ENCODE results near the gene MYO18A.
A peak's percentile ranks its signal among the peaks of the same experiment; 100 is the strongest.

MYO18A gene

DNA sequence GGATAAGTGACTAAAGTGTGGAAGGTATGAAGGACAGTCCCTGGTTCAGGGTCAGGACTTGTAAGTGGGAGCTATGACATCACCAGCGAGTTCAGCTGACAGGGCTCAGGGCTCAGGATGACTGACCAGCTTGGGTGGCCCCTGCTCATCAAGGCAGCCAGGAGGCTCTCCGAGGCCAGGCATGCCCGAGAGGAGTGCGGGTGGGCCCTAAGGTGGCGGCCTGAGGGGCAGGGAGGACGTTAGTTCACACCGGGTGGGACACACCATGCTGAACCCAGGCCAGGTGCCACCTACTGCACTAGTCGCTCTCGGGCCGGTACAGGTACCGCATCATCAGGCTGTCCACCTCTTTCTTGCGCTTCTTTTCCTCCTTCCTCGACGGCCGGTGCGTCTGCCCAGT is 100.8 kb downstream of the MYO18A start:
- Mint-ChIP-seq H3K36me3 (ENCODE audit: low read depth) (peaks cover 97% of the 10 kb centered on the region), H3K9me3 (no peaks in the 10 kb centered on the region), H3K4me1 (ENCODE audit: low read depth) (peaks cover 37% of the 10 kb centered on the region), H3K27ac (peak overlapping the region; percentile 73), H3K27me3 (no peaks in the 10 kb centered on the region), H3K4me3 (no peak overlapping the region)
- intact Hi-C loops (cut with micrococcal nuclease), result loop anchor here (5.0 kb wide), 1 partner anchor 37 kb away; the partner anchor contains the start of gene PIPOX

DNA sequence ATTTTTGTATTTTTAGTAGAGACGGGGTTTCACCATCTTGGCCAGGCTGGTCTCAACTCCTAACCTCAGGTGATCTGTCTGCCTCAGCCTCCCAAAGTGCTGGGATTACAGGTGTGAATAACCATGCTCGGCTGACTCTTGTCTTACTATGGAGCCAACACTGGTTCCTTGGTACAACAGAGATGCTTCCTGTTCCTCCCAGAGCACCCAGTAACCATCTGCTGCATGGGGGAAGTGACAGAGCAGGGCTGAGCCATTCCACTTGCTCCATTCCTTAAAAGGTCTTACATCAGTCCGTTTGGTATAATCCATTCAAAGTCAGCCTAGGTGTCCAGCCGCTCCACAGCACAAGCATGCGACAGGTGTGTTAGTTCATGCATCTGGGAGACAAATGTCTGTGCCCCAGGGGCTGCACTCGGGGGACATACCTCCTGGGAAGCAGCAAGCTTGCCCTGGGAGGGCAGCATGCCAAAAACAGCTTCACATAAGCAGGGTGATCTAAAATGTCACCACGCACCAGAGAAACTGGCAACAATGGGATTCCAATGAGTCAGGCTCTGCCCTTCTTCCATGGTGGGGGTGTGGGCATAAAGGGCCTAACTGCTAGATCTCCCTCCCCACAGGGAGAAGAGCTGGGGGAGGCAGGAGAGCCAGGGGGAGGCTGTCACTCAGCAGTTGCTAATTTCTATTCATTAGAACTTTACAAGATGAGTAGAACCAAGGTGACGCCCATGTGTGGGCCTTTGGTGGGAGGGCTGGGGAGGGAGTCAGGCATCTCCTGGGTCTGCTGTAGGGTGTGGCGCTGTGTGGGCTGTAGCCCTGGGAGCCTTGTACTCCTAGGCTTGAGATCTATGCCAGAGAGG is 101.8 kb downstream of the MYO18A start:
- Mint-ChIP-seq H3K4me3 (no peak overlapping the region), H3K4me1 (ENCODE audit: low read depth) (peaks cover 44% of the 10 kb centered on the region), H3K27ac (peak overlapping the region; percentile 73), H3K36me3 (ENCODE audit: low read depth) (peaks cover 97% of the 10 kb centered on the region), H3K9me3 (no peaks in the 10 kb centered on the region), H3K27me3 (no peaks in the 10 kb centered on the region)
- intact Hi-C loops (cut with micrococcal nuclease), result loop anchor here (5.0 kb wide), 1 partner anchor 36 kb away; the partner anchor contains the start of gene PIPOX

DNA sequence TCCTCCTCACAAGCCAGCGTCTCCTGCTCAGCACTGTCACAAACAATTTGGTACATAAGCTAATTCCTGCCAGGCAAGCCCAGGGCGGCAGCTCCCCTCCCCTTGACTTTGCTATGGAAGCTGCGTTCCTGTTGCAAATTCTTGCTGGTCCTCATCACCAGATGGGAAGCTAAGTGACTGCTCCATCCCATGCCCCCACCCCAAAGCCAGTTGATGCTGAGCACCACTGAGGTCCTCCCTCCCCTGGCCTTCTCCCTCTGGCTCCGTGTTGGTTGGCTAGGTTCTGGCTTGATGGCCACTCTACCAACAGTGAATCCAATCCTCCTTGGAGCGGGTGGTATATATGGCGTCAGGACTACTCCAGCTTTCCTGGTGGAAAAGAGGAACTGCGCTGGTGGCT is 102.9 kb downstream of the MYO18A start:
- intact Hi-C loops (cut with micrococcal nuclease), result loop anchor here (5.0 kb wide), 1 partner anchor 35 kb away; the partner anchor contains the start of gene PIPOX
- H3K36me3 Mint-ChIP-seq (ENCODE audit: low read depth), result peaks cover 89% of the 10 kb centered on the region

DNA sequence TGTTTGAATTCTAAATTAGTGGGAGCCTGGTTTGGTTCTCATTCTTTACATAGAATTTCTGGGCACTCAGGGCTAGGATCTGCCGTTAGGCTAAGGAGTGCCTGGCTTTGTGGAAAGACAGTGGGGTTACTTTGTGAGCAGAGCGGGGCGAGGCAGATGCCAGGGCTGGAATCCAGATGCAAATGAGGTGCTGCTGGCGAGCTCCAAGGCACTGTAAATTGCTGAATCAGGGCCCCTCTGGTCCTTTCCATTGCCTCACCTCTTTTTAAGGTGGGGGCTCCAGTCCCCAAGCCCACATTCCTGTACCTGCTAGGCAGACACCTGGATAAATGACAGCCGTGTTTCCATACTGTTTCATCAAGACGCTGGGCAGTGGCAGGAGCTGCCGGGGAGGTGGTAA is 103.5 kb downstream of the MYO18A start:
- Mint-ChIP-seq H3K27me3 (no peaks in the 10 kb centered on the region), H3K4me3 (no peak overlapping the region), H3K36me3 (ENCODE audit: low read depth) (peaks cover 83% of the 10 kb centered on the region), H3K4me1 (ENCODE audit: low read depth) (peaks cover 57% of the 10 kb centered on the region), H3K9me3 (no peaks in the 10 kb centered on the region), H3K27ac (no peak overlapping the region)
- intact Hi-C loops (cut with micrococcal nuclease), result loop anchor here (5.0 kb wide), 1 partner anchor 34 kb away; the partner anchor contains the start of gene PIPOX

More for the DNA sequence above, 102.9 kb downstream of the MYO18A start:
- Mint-ChIP-seq H3K4me1 (ENCODE audit: low read depth) (peaks cover 55% of the 10 kb centered on the region), H3K27me3 (no peaks in the 10 kb centered on the region), H3K4me3 (no peak overlapping the region), H3K9me3 (no peaks in the 10 kb centered on the region), H3K27ac (peak overlapping the region; percentile 12)

DNA sequence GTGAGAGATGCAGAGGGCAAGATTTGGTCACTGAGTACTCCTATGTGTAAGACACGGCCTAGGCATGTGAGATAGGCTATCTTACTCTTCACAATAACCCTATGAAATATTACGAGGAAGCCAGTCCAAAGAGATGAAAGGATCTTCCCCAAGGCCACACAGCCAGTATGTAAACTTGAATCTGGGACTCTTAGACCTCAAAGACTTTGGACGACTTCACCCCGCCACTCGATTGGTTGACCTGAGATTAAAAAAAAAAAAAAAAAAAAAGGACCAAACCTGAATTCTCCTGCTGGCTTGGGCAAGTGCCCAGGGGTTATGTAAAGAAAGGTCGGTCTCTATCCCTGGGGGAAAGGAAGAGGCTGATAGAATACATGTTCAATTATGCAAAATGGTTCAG is 104.1 kb downstream of the MYO18A start:
- H3K4me3 Mint-ChIP-seq, result no peak overlapping the region
- H3K36me3 Mint-ChIP-seq (ENCODE audit: low read depth), result peaks cover 77% of the 10 kb centered on the region
- no peaks in the 10 kb centered on the region for H3K9me3 Mint-ChIP-seq
- intact Hi-C loops (cut with micrococcal nuclease), result loop anchor here (5.0 kb wide), 1 partner anchor 34 kb away; the partner anchor contains the start of gene PIPOX
- H3K27ac Mint-ChIP-seq, result no peak overlapping the region
- no peaks in the 10 kb centered on the region for H3K27me3 Mint-ChIP-seq
- H3K4me1 Mint-ChIP-seq (ENCODE audit: low read depth), result peaks cover 63% of the 10 kb centered on the region

DNA sequence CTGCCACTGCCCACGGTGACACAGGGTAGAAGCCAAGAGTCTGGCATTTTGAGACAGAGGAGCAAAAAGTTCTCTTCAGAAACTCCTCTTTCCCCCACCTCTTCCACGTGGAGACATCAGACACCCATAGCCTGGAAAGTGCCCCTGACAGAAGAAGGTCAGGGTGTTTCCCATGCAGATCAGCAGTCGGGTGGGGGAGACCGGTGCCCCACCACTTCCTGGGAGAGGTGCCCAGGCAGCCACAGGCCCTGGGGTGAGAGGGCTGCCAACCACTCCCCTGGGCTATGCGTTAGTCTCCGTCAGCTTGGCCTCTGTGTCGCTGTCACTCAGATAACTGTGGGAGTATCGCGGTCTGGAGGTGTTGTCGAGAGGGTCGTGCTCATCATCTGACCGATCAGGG is 105.7 kb downstream of the MYO18A start:
- no peak overlapping the region for H3K27ac Mint-ChIP-seq
- intact Hi-C loops (cut with micrococcal nuclease), result no loop called here
- H3K4me1 Mint-ChIP-seq (ENCODE audit: low read depth), result peaks cover 71% of the 10 kb centered on the region
- no peak overlapping the region for H3K4me3 Mint-ChIP-seq
- H3K9me3 Mint-ChIP-seq, result no peaks in the 10 kb centered on the region
- H3K36me3 Mint-ChIP-seq (ENCODE audit: low read depth), result peaks cover 61% of the 10 kb centered on the region
- no peaks in the 10 kb centered on the region for H3K27me3 Mint-ChIP-seq

DNA sequence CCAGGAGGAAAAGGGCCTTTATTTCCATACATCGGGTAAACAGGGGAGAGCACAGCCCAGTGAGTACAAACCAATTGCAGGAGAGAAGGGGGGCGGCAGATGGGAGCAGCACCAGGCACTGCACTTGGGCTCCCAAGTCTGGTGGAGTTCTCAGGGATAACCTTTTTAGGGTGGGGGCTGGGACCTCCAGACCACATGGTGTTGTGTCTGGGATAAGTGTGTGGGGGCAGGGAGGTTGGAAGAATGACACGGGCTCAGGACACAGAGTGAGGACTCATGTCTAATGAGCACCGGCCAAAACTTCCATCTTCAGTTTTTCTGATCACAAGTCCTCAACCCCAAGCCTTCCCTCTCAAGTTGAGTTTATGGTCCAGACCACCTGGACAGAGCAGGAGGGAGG is 106.7 kb downstream of the MYO18A start:
- Mint-ChIP-seq H3K27ac (peak overlapping the region; percentile 56), H3K36me3 (ENCODE audit: low read depth) (peaks cover 51% of the 10 kb centered on the region), H3K27me3 (no peaks in the 10 kb centered on the region), H3K4me3 (no peak overlapping the region), H3K9me3 (no peaks in the 10 kb centered on the region), H3K4me1 (ENCODE audit: low read depth) (peaks cover 61% of the 10 kb centered on the region)
- intact Hi-C loops (cut with micrococcal nuclease), result no loop called here

DNA sequence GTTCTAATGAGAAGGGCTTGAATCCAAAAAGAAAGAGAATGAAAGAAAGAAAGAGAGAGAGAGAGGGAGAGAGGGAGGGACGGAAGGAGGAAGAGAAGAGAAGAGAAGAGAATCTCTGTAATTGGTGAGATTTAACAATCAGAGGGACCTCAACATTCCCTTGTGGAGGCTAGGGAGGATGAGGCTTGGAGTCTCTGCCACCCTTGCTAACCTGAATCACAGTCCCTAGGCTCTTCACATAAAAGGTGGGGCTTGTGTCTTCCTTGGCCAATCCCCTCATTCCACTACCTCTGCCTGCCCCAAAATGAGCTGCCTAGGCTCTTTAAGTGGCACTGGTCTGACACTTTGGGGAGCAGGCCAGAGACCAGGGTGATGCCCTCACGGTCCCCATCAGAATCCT is 107.2 kb downstream of the MYO18A start:
- Mint-ChIP-seq H3K4me3 (no peak overlapping the region), H3K36me3 (ENCODE audit: low read depth) (peaks cover 46% of the 10 kb centered on the region), H3K27me3 (no peaks in the 10 kb centered on the region), H3K27ac (peak overlapping the region; percentile 56), H3K4me1 (ENCODE audit: low read depth) (peaks cover 57% of the 10 kb centered on the region), H3K9me3 (no peaks in the 10 kb centered on the region)
- intact Hi-C loops (cut with micrococcal nuclease), result no loop called here

DNA sequence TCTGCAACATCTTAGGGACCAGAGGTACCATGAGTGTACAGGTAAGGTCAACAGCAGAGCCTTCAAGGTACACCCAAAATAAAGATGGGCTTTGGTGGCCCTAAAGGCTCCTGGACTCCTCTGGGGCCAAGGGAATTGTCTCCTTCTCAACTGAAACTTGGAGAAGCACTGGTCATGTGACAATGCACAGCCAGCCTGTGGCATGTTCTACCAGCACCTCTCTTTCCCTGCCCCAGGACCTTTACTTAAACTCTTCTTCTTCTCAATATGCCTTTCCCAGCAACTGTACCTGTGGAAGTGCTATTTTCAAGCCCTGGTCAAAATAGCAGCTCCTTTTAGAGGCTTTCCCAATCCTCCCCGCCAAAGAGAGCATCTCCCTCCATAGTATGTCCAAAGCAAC is 108.9 kb downstream of the MYO18A start:
- no peak overlapping the region for H3K4me3 Mint-ChIP-seq
- no peaks in the 10 kb centered on the region for H3K27me3 Mint-ChIP-seq
- intact Hi-C loops (cut with micrococcal nuclease), result no loop called here
- H3K36me3 Mint-ChIP-seq (ENCODE audit: low read depth), result peaks cover 29% of the 10 kb centered on the region
- no peaks in the 10 kb centered on the region for H3K9me3 Mint-ChIP-seq
- no peak overlapping the region for H3K27ac Mint-ChIP-seq
- H3K4me1 Mint-ChIP-seq (ENCODE audit: low read depth), result peaks cover 62% of the 10 kb centered on the region

DNA sequence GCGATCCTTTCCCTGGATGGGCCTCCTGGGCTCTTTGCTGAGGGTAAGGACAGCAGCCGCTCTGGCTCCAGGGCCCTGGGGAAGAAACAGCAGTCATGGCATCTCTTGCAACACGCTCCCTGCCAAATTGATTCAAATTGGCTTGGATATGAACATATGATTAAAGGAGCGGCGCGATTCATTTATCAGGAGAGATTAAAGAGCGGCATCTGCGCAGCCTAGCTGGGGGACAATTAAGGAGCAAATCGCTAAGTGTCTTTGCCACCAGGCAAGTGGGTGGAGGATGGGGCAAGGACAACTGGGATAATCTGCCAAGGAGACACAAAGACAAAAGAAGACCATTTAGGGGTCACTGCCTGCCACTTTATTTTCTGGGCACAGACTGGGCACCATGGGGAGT is 109.4 kb downstream of the MYO18A start:
- Mint-ChIP-seq H3K27me3 (no peaks in the 10 kb centered on the region), H3K4me1 (ENCODE audit: low read depth) (peaks cover 66% of the 10 kb centered on the region), H3K27ac (no peak overlapping the region), H3K36me3 (ENCODE audit: low read depth) (peaks cover 24% of the 10 kb centered on the region), H3K4me3 (no peak overlapping the region), H3K9me3 (no peaks in the 10 kb centered on the region)
- intact Hi-C loops (cut with micrococcal nuclease), result no loop called here

DNA sequence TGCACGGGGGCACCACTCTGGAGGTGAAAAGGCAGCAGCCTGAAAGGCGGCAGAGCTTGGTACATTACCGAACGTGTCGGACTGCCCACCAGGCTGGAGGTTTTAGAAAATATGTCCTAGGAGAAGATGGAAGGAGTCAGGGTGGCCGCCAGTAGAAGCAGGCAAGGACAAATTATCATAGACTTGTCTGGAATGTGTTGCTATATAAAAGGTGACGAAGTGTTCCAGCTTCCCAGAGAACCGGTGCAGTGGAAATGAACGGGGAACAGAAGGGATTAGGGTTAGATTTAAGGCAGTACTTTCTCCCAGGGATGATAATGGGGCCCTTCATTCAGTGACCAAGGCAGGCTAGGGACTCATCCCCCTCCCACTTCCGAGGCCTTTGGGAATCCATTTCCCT is 109.9 kb downstream of the MYO18A start:
- peaks cover 67% of the 10 kb centered on the region for H3K4me1 Mint-ChIP-seq (ENCODE audit: low read depth)
- no peak overlapping the region for H3K27ac Mint-ChIP-seq
- no peak overlapping the region for H3K4me3 Mint-ChIP-seq
- intact Hi-C loops (cut with micrococcal nuclease), result no loop called here
- H3K27me3 Mint-ChIP-seq, result no peaks in the 10 kb centered on the region
- H3K9me3 Mint-ChIP-seq, result no peaks in the 10 kb centered on the region
- peaks cover 19% of the 10 kb centered on the region for H3K36me3 Mint-ChIP-seq (ENCODE audit: low read depth)

DNA sequence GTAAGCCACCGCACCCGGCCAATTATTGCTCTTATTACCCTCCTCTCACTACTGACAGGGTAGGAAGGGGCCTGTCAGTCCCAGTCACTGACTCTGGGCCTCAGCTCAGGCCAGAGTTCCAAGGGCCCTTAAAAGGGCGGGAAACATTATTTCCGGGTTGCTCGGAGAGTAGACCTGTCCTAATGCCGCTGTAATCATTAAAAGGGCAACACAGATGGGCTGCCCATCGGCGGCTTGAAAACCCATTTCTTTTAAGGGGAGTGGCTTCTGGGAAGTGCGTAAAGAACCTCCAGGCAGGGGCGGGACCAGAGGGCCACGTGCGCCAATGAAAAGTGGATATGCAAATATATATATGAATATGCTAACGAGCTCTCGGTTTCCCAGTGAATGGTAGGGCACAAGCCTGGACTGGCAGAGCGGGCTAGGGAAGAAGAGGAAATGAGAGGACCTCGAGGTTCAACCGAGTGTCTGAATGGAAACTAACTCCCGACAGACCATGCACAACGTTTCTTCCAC is 110.6 kb downstream of the MYO18A start:
- Mint-ChIP-seq H3K36me3 (ENCODE audit: low read depth) (peaks cover 15% of the 10 kb centered on the region), H3K4me3 (no peak overlapping the region), H3K4me1 (ENCODE audit: low read depth) (peaks cover 74% of the 10 kb centered on the region), H3K9me3 (no peaks in the 10 kb centered on the region), H3K27ac (peak overlapping the region; percentile 55), H3K27me3 (no peaks in the 10 kb centered on the region)
- intact Hi-C loops (cut with micrococcal nuclease), result loop anchor here (5.0 kb wide), 1 partner anchor 37 kb away; no protein-coding TSS in a partner anchor

DNA sequence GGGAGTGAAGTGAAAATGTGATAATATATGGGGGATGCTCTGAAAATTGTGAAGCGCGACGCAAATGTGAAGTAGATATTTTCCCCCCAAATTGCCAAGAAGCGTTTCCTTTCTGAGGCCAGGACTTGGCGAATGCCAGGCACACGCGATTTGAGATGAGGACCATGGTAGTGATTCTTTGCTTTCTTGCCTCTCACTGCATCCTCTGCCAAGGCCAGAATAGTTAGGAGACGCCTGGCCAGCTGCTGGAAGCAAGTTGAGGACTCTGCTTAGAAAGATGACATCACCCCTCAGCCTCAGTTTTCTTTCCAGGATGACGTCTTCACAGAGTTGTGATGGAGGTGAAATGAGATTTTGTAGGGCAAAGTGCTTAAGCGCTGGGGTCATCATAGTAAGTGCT is 111.4 kb downstream of the MYO18A start:
- Mint-ChIP-seq H3K9me3 (no peaks in the 10 kb centered on the region), H3K27me3 (no peaks in the 10 kb centered on the region), H3K4me1 (ENCODE audit: low read depth) (peaks cover 75% of the 10 kb centered on the region), H3K27ac (no peak overlapping the region), H3K4me3 (no peak overlapping the region), H3K36me3 (ENCODE audit: low read depth) (peaks cover 7% of the 10 kb centered on the region)
- intact Hi-C loops (cut with micrococcal nuclease), result loop anchor here (5.0 kb wide), 1 partner anchor 37 kb away; no protein-coding TSS in a partner anchor

DNA sequence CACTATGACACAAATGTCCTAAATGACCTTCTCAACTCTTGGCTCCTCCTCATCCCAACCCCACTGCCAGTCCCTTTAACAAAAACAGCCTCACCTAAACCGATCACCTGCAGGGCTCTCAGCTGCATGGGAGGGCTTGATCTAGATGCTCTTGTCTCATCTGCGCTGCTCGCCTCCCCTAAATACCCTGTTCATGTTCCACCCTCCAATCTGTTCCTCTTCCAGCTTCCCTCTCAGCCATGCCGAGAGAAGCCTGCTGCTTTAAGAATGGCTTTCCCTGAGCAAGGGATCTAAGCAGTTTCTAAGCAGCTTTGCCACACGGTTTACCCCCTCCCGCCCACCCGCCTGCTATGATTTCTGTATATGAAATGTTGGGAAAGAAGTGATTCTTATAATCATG is 113.6 kb downstream of the MYO18A start:
- Mint-ChIP-seq H3K36me3 (ENCODE audit: low read depth) (peaks cover 10% of the 10 kb centered on the region), H3K9me3 (no peaks in the 10 kb centered on the region), H3K4me3 (no peak overlapping the region), H3K4me1 (ENCODE audit: low read depth) (peaks cover 79% of the 10 kb centered on the region), H3K27ac (peak overlapping the region; percentile 74), H3K27me3 (no peaks in the 10 kb centered on the region)
- intact Hi-C loops (cut with micrococcal nuclease), result loop anchor here (5.0 kb wide), 1 partner anchor 34 kb away; no protein-coding TSS in a partner anchor
